Activated CD4-positive, alpha-beta T cell treated with anti-CD3 and anti-CD28 coated beads, Interleukin-2, amount 10 ng/mL, durations not matched to agents 24 days and 14 days (primary cell): ENCODE results near the gene FXYD3. TPM values are rescaled to one million over a fixed set of nuclear protein-coding genes. Genes with fewer than 3 reads are reported as not detected.

ENCODE experiments used
- DNase-seq: peaks from one replicate; pipeline ENCODE4 v3.0.0; 2022
- H3K27ac Mint-ChIP-seq: one replicate; pipeline ENCODE4 v1.8.0; 2022; ENCODE audit warnings: mild to moderate bottlenecking, mixed read lengths
- H3K27me3 Mint-ChIP-seq: one replicate; pipeline ENCODE4 v1.8.0; 2022; ENCODE audit warnings: mixed read lengths
- H3K36me3 Mint-ChIP-seq: one replicate; pipeline ENCODE4 v1.8.0; 2022; ENCODE audit warnings: low read depth, mild to moderate bottlenecking, mixed read lengths
- H3K4me1 Mint-ChIP-seq: one replicate; pipeline ENCODE4 v1.8.0; 2021; ENCODE audit warnings: mixed read lengths
- H3K4me3 Mint-ChIP-seq: one replicate; pipeline ENCODE4 v1.8.0; 2022; ENCODE audit warnings: mild to moderate bottlenecking, moderate library complexity, mixed read lengths
- H3K9me3 Mint-ChIP-seq: one replicate; pipeline ENCODE4 v1.8.0; 2021; ENCODE audit warnings: mixed read lengths
- intact Hi-C: fragments of 100-400 bp; cut with micrococcal nuclease; formaldehyde crosslinking; loops from one replicate; pipeline ENCODE4 v1.15.1; 2023
- total RNA-seq: library from RNA; stranded (reverse); gene quantifications from 2 replicates; pipeline ENCODE4 v1.2.3, GENCODE V29; 2022

Gene FXYD3
- total RNA-seq, 1 donor from 2014 or later: not detected

DNA sequence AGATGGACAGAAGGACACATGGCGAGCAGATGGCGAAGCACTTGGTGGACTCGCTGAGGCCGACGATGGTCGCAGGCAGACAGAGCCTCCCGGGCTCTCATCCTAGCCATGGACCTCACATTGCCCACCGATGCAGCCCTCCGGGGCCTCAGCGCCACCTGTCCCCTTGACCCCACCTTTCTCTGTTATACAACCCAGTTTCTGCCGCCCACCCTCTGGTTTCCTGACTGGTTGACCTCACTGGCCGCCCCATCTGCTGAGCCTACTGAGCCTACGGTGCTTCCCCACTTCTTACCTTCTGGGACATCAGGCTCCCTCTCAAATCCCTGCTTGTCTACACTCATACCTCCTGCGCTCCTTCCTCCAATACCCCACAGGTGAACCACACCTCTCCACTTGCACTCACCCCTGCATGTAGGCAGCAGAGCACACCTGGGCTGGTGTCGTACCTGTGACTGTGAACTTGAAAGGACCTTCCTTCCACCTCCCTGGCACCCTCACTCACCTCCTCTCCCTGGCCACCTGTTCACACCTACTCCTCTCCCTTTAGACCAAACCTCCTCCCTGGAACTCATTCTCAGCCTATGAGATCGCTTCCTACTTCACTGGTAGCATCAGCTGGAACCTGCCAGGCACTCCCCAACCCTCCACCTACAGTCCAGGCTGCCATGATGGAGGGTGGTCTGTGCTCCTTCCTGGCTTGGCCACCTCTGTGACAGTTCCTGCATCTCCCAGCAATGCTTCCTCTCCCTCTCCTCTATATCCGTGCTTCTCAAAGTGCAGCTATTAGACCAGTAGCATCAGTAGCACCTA is 38.0 kb upstream of the FXYD3 start:
- no peaks in the 10 kb centered on the region for H3K36me3 Mint-ChIP-seq
- H3K27me3 Mint-ChIP-seq: no peaks in the 10 kb centered on the region
- intact Hi-C loops: no loop called here
- peaks cover 1% of the 10 kb centered on the region for H3K4me1 Mint-ChIP-seq
- no peak overlapping the region for H3K4me3 Mint-ChIP-seq
- no peaks in the 10 kb centered on the region for H3K9me3 Mint-ChIP-seq
- H3K27ac Mint-ChIP-seq: no peak overlapping the region
- no peak for DNase-seq

DNA sequence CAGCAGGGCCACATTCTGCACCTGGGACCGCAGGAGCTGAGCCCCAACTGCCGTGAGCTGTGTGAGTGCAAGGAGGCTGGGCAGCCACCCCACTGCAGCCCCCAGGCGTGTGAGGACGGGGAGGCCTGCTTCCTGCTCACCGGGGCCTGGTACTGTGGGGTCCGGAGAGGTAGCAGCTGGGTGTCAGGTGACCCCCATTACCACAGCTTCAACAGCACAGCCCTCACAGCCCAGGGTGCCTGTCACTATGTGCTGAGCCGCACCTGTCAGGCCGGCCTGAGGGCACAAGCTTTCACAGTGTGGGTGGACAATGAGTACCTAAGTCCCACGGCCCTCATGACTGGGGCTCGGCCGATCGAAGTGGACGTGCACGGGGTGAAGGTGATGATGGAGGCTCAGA is 35.8 kb upstream of the FXYD3 start:
- Mint-ChIP-seq H3K36me3 (no peaks in the 10 kb centered on the region), H3K27me3 (no peaks in the 10 kb centered on the region)
- no peak for DNase-seq

DNA sequence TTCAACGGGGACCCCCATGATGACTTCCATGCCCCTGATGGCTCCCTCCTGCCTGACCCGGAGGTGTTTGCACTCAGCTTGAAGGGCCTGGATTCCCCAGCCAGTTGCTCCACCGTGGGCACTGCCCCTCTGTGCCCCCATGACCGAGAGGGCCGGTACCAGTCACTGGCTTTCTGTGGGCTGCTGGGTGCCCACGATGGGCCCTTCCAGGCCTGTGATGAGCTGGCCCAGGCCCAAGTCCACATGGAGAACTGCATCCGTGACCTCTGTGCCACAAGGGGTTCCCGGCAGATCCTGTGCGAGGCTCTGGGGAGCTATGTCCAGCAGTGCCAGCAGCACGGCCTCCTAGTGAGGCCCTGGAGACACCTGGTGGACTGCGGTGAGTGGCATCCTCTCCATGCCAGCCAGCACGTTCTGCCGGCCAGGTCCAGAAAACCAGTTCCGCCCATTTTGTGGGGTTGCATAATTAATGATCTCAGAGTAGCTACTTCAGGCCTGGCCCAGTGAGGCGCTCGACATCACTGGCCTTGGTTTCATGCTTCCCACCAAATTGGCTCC is 34.9 kb upstream of the FXYD3 start:
- no peak overlapping the region for H3K4me3 Mint-ChIP-seq
- no peaks in the 10 kb centered on the region for H3K36me3 Mint-ChIP-seq
- no peaks in the 10 kb centered on the region for H3K4me1 Mint-ChIP-seq
- no peak for DNase-seq
- no peak overlapping the region for H3K27ac Mint-ChIP-seq
- H3K27me3 Mint-ChIP-seq: no peaks in the 10 kb centered on the region
- intact Hi-C loops: no loop called here
- H3K9me3 Mint-ChIP-seq: no peaks in the 10 kb centered on the region

More for the DNA sequence above, 35.8 kb upstream of the FXYD3 start:
- Mint-ChIP-seq H3K4me1 (peaks cover 1% of the 10 kb centered on the region), H3K9me3 (no peaks in the 10 kb centered on the region), H3K27ac (no peak overlapping the region), H3K4me3 (no peak overlapping the region)
- intact Hi-C loops: no loop called here

DNA sequence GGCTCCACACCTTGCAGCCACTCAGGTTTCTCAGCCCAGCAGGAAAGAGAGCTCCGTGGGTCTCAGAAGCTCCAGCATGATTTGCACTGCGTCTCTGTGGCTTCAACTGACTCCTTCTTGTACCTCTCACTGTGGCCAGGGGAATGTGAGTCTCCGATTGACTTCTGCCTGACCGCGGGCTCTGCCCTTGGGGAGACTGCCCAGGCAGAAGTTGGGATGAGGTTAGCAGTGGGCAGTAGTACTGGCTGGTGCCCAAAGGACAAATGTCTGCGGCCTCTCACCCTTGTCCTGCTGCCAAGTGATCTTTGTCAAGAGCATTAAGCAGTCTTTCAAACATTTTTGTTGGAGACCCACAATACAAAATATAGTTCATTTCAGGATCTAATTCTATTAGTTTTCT is 34.4 kb upstream of the FXYD3 start:
- H3K4me3 Mint-ChIP-seq: no peak overlapping the region
- DNase-seq: no peak
- no peaks in the 10 kb centered on the region for H3K36me3 Mint-ChIP-seq
- H3K4me1 Mint-ChIP-seq: no peaks in the 10 kb centered on the region
- no peaks in the 10 kb centered on the region for H3K9me3 Mint-ChIP-seq
- H3K27ac Mint-ChIP-seq: no peak overlapping the region
- H3K27me3 Mint-ChIP-seq: no peaks in the 10 kb centered on the region
- intact Hi-C loops: no loop called here

DNA sequence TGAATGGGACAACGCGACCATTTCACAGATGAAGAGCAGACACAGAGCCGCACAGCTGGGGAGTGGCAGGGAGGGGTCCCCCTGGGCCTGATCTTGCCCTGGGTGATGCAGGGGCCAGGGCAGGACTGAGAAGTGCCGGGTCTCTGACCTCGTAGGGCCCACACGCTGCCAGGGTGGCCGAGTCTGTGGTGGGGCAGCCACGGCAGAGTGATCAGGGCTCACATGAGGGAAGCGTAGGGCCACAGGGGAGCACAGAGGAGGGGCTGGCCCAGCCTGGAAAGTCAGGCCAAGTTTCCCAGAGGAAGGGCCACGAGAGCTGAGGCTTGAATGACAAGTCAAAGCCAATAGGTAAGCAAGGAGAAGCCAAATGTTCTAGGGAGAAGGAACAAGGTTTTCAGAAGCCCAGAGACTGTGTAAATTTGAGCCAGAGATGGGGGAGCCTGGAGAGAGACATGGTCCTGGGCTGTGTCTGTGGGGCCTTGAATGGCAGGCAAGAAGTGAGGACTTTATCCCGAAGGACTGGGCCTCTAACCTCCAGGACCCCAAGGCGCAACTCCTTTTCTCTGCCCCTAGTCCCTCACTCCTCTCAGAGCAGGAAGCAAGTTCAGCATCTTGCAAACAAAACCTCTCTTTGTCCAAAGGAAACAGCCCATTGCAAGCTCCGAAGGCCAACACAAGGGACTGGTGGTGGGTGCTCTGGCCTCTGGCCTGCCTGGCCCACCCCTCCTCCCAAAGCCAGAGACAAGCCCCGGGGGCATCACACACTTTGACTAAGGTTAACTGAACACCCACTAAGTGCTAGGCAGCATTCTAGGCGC is 31.7 kb upstream of the FXYD3 start:
- Mint-ChIP-seq H3K27me3 (no peaks in the 10 kb centered on the region), H3K36me3 (no peaks in the 10 kb centered on the region), H3K27ac (no peak overlapping the region), H3K4me1 (no peaks in the 10 kb centered on the region), H3K9me3 (no peaks in the 10 kb centered on the region), H3K4me3 (no peak overlapping the region)
- intact Hi-C loops: no loop called here
- DNase-seq: no peak

DNA sequence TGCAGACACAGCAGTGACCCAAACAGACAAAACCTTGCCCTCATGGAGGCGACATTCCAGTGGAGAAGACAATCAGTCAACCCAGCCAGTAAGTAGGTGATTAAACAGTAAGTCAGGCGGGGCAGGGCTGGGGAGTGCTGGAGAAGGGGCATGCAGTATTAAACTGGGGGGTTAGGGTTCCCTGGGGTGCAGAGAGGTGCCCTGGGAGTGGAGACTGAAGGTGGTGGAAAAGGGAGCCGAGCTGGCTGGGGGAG is 31.2 kb upstream of the FXYD3 start:
- no peak for DNase-seq
- H3K36me3 Mint-ChIP-seq: no peaks in the 10 kb centered on the region
- no peaks in the 10 kb centered on the region for H3K9me3 Mint-ChIP-seq
- H3K4me3 Mint-ChIP-seq: no peak overlapping the region
- H3K4me1 Mint-ChIP-seq: no peaks in the 10 kb centered on the region
- H3K27ac Mint-ChIP-seq: no peak overlapping the region
- no peaks in the 10 kb centered on the region for H3K27me3 Mint-ChIP-seq
- intact Hi-C loops: no loop called here

DNA sequence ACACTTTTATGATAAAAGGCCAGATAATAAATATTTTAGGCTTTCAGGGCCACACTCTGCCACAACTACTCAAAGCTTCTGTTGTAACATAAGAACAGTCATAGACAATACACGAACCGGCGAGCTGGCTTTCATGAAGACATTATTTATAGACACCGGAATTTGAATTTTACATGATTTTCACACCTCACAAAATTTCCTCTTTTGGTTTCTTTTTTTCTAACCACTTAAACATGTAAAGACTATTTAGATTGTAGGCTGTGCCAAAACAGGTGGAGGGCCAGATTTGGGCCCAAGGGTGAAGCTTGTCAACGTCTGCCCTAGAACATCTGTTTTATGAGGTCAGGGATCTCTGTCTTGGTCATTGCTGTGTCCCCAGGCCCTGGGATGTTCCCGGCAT is 29.7 kb upstream of the FXYD3 start:
- H3K36me3 Mint-ChIP-seq: no peaks in the 10 kb centered on the region
- no peak overlapping the region for H3K27ac Mint-ChIP-seq
- peaks cover 3% of the 10 kb centered on the region for H3K27me3 Mint-ChIP-seq
- intact Hi-C loops: no loop called here
- no peaks in the 10 kb centered on the region for H3K9me3 Mint-ChIP-seq
- no peak for DNase-seq
- no peaks in the 10 kb centered on the region for H3K4me1 Mint-ChIP-seq
- H3K4me3 Mint-ChIP-seq: no peak overlapping the region

DNA sequence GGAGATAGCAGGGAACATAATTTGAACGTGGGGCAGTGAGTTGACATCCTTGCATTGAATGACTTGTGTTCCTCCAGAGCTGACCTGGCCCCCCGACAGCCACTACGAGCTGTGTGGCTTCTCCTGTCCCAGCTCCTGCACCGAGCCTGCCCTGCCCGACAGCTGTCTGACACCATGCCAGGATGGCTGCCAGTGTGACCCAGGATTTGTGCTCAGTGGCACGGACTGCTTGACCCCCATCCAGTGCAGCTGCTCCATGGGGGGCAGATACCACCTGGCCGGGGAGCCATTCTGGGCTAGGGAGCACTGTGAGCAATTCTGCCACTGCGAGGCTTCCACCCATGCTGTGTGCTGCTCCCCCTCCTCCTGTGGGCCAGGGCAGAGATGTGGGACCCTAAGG is 29.2 kb upstream of the FXYD3 start:
- H3K27ac Mint-ChIP-seq: no peak overlapping the region
- no peak overlapping the region for H3K4me3 Mint-ChIP-seq
- intact Hi-C loops: no loop called here
- no peaks in the 10 kb centered on the region for H3K4me1 Mint-ChIP-seq
- DNase-seq: no peak
- no peaks in the 10 kb centered on the region for H3K9me3 Mint-ChIP-seq
- H3K27me3 Mint-ChIP-seq: peaks cover 3% of the 10 kb centered on the region
- no peaks in the 10 kb centered on the region for H3K36me3 Mint-ChIP-seq

DNA sequence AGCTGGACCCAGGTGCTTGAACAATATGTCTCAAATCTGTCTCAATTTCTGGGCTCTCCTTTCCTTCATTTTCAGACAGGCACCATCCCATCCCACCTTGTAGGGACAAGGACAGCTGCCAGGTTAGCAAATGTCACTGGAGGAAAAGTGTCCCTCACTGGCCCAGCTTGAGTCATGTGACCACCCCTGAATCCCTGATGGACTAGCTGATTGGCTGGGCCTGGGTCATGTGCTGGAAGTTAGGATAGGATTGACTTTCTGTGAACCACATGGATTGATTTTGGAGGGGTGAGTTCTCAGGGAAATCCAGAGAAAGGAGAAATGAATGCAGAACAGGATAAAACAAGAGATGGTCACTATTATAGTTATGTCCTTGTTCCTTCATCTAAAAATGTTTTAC is 28.2 kb upstream of the FXYD3 start:
- Mint-ChIP-seq H3K4me1 (no peaks in the 10 kb centered on the region), H3K4me3 (no peak overlapping the region), H3K27me3 (peaks cover 3% of the 10 kb centered on the region), H3K27ac (no peak overlapping the region), H3K36me3 (no peaks in the 10 kb centered on the region), H3K9me3 (no peaks in the 10 kb centered on the region)
- intact Hi-C loops: no loop called here
- no peak for DNase-seq

DNA sequence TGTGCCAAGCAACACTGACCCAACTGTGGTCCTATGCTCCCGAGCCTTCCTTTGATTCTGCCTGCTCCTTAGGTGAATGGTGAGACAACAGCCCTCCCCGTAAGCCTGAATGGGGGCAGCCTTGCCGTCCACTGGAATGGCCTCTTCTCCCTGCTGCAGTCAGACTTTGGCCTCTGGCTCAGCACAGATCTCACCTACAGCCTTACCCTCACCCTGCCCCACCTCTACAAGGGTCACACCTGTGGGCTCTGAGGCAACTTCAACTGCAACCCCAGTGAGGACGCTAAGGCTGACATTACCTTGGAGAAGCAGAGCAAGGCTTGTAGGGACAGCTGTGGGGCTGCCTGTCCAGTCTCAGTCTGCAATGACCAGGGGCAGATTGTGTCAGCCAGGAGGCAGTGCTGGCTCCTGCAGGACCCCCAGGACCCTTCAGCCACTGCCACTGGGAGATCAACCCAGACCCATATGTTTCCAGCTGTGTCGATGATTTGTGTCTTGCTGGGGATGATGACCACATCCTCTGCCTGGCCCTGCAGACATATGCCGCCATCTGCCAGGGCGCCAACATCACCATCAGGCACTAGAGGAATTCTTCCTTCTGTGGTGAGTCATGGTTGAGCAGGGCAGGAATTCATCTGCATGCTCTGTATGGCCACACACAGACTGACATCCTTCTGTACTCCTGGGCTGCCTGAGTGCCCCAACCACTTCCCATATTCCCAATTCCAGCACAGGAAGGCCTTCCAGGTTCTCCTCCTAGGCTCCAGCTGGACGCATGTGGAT is 27.3 kb upstream of the FXYD3 start:
- H3K4me3 Mint-ChIP-seq: no peak overlapping the region
- H3K27ac Mint-ChIP-seq: no peak overlapping the region
- intact Hi-C loops: no loop called here
- no peak for DNase-seq
- no peaks in the 10 kb centered on the region for H3K9me3 Mint-ChIP-seq
- H3K4me1 Mint-ChIP-seq: no peaks in the 10 kb centered on the region
- peaks cover 3% of the 10 kb centered on the region for H3K27me3 Mint-ChIP-seq
- no peaks in the 10 kb centered on the region for H3K36me3 Mint-ChIP-seq

DNA sequence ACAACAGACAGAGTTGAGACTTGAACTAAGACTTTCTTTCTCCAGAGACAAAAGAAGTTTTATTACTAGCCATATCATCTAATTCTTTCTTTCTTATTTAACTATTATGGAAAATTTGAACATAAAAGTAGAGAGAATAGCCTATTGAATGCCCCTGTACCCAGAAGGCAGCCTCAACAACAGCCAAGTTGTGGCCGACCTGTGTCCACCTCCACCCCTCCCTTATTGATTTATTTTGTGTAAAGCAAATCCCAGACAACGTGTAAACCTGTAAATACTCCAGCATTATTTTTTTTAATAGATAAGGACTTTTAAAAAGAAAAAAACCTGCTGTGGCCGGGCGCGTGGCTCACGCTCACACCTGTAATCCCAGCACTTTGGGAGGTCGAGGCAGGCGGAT is 26.1 kb upstream of the FXYD3 start:
- peaks cover 5% of the 10 kb centered on the region for H3K27me3 Mint-ChIP-seq
- H3K4me1 Mint-ChIP-seq: no peaks in the 10 kb centered on the region
- no peak for DNase-seq
- intact Hi-C loops: no loop called here
- H3K27ac Mint-ChIP-seq: no peak overlapping the region
- no peak overlapping the region for H3K4me3 Mint-ChIP-seq
- H3K36me3 Mint-ChIP-seq: no peaks in the 10 kb centered on the region
- H3K9me3 Mint-ChIP-seq: no peaks in the 10 kb centered on the region

DNA sequence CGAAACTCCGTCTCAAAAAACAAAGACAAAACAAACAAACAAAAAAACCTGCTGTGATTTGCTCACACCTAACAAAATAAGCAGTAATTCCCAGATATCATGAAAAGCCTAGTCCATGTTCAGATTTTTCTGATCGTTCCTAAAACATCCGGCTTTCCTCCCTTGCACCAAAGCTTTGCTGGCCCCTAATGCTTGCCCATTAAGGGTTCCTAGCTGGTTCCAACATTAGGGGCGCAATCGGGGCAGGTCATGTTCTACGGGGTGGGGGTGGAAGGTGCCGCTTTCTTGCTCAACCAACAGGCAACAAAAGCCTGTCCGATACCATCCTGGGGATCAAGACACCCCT is 25.5 kb upstream of the FXYD3 start:
- Mint-ChIP-seq H3K27me3 (peaks cover 5% of the 10 kb centered on the region), H3K4me3 (no peak overlapping the region), H3K27ac (no peak overlapping the region), H3K36me3 (no peaks in the 10 kb centered on the region), H3K4me1 (no peaks in the 10 kb centered on the region), H3K9me3 (no peaks in the 10 kb centered on the region)
- DNase-seq: no peak
- intact Hi-C loops: loop anchor here (1.0 kb wide), 1 partner anchor 23 kb away; no protein-coding TSS in a partner anchor

DNA sequence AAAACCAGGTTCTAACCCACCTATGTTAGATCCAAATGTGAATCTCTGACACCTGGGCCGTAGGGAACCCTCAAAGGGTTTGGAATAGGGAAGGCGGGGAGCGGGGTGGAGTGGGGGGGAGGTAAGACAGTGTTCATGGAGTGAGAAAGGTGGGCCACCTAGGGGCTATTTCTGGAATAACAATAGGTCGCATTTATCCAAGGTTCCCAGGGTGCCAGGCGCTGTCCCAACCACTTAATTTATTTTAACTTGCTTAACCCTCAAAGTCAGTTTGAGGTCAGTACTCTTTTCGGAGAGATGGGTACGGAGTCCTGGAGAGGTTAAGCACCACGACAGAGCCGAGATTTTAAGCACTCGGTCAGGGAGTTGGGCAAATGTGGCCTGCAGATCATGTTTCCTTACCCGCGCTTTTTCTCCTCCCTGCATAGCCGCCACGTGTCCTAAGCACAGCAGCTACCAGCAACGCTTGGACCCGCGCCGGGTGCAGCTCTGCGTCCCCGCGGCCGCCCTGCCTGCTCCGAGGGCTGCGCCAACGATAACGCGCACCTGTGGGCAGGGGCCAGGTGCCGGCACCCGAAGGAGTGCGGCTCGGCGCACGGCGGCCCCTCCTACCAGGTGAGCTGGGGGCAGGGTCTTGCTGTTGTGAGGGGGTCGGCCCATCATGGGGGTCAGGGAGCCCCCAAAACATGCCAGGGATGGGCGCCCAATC is 25.0 kb upstream of the FXYD3 start:
- intact Hi-C loops: loop anchor here (1.0 kb wide), 1 partner anchor 23 kb away; no protein-coding TSS in a partner anchor
- H3K4me1 Mint-ChIP-seq: no peaks in the 10 kb centered on the region
- DNase-seq: peak; percentile 77
- H3K9me3 Mint-ChIP-seq: no peaks in the 10 kb centered on the region
- H3K36me3 Mint-ChIP-seq: no peaks in the 10 kb centered on the region
- H3K27me3 Mint-ChIP-seq: peaks cover 5% of the 10 kb centered on the region
- no peak overlapping the region for H3K27ac Mint-ChIP-seq
- no peak overlapping the region for H3K4me3 Mint-ChIP-seq
